ENCODE results near the gene ABCC1. TPM values are rescaled to one million over a fixed set of nuclear protein-coding genes. Genes with fewer than 3 reads are reported as not detected.
A peak's percentile ranks its signal among the peaks of the same experiment; 100 is the strongest.

ABCC1 gene
- total and polyA plus RNA-seq, 2 of the 8 experiments (the other 6 are each of a cell fraction or from before 2014, with no cell fraction given): 42.6 to 66.8 TPM

DNA sequence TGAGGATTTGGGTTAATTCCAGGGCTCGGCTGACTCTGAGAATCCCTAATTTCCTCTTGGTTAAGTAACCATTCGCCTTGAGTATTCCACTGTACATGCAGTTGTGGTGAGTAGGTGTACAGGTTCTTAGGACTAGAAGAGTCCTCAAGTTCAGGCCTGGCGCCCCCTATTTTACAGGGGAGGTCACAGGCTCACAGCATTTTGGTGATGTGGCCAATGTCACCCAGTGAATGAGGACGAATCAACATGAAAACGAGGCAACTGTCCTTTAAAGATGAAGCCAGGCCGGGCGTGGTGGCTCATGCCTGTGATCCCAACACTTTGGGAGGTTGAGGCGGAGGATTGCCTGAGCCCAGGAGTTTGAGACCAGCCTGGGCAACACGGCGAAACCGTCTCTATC, 218.5 kb downstream of the ABCC1 start:
- H2BK12ac ChIP-seq (ENCODE audit: low read depth, low read length): no peak overlapping the region
- no peak overlapping the region for H4K5ac ChIP-seq (ENCODE audit: insufficient read length, low read depth, low read length)
- no peak overlapping the region for H2AFZ ChIP-seq (ENCODE audit: low read length)
- peak overlapping the region; percentile 68; the same call in 1 of the 2 replicates for H4K8ac ChIP-seq (ENCODE audit: extremely low read depth, insufficient read depth, low read length)
- no peaks in the 10 kb centered on the region for H3K36me3 ChIP-seq (ENCODE audit: control insufficient read depth in 2 of 4, insufficient read depth in 4 of 4, low read length in 3 of 4)
- H2AK5ac ChIP-seq (ENCODE audit: low read depth, low read length): no peak overlapping the region
- H3K23me2 ChIP-seq (ENCODE audit: low read depth, low read length): peaks cover 9% of the 10 kb centered on the region; the same call in 1 of the 2 replicates
- FAIRE-seq (no peak), DNase-seq (ENCODE audit: low read depth in 1 of 2, low spot score in 2 of 2) (no peak)
- H3K4me1 ChIP-seq (replicated peaks in 1 of 4; ENCODE audit: control insufficient read depth in 3 of 4, insufficient read depth in 4 of 4, low read length in 3 of 4): no peaks in the 10 kb centered on the region
- H3K9me3 ChIP-seq (ENCODE audit: insufficient read depth in 2 of 2, low read depth in 1 of 2, low read length in 1 of 2): no peaks in the 10 kb centered on the region
- ChIA-PET CTCF (ENCODE audit: partially characterized antibody) (interaction anchor here (0.6 to 1.2 kb wide), 5 partner anchors 10 to 19 kb away, joined by 3 to 5 read pairs (median 4); no protein-coding TSS in a partner anchor), POLR2A (ENCODE audit: partially characterized antibody) (no interaction called here)
- no peak overlapping the region for H2BK20ac ChIP-seq (ENCODE audit: low read length)
- H3K23ac ChIP-seq (ENCODE audit: insufficient read length): no peak overlapping the region
- no peak overlapping the region for H3K4me3 ChIP-seq (ENCODE audit: extremely low read depth in 1 of 4, insufficient read depth in 2 of 4, low read depth in 3 of 4, low read length in 4 of 4)
- WGBS, 2 experiments (ENCODE audit: extremely low coverage in 1 of 2, insufficient coverage in 1 of 2, insufficient read length in 1 of 2, insufficient replicate concordance in 2 of 2, low coverage in 1 of 2, low lambda C conversion rate in 2 of 2, missing lambda C conversion rate in 1 of 2): 76% methylated on average over 11 of the region's 11 CpGs; no CpG with 5 or more reads in 1 of the 2 experiments
- H3K79me2 ChIP-seq (ENCODE audit: control insufficient read depth in 1 of 2, insufficient read depth in 2 of 2, low read length in 2 of 2): no peaks in the 10 kb centered on the region
- TF ChIP-seq, protein P1, sequence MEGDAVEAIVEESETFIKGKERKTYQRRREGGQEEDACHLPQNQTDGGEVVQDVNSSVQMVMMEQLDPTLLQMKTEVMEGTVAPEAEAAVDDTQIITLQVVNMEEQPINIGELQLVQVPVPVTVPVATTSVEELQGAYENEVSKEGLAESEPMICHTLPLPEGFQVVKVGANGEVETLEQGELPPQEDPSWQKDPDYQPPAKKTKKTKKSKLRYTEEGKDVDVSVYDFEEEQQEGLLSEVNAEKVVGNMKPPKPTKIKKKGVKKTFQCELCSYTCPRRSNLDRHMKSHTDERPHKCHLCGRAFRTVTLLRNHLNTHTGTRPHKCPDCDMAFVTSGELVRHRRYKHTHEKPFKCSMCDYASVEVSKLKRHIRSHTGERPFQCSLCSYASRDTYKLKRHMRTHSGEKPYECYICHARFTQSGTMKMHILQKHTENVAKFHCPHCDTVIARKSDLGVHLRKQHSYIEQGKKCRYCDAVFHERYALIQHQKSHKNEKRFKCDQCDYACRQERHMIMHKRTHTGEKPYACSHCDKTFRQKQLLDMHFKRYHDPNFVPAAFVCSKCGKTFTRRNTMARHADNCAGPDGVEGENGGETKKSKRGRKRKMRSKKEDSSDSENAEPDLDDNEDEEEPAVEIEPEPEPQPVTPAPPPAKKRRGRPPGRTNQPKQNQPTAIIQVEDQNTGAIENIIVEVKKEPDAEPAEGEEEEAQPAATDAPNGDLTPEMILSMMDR (IDR thresholded peaks at IDR 0.05; ENCODE audit: control extremely low read depth in 1 of 3, insufficient read depth in 1 of 3, low read depth in 1 of 3, low read length in 3 of 3): peak in 1 of 3 experiments; percentile 29; a peak in 1 of 4 replicates
- no peak for TF ChIP-seq CTBP2 (IDR thresholded peaks at IDR 0.05; ENCODE audit: borderline replicate concordance, insufficient read depth, insufficient read length, low read length)
- H3K79me1 ChIP-seq (ENCODE audit: low read depth, low read length): no peaks in the 10 kb centered on the region
- no peaks in the 10 kb centered on the region for H4K20me1 ChIP-seq (replicated peaks in 1 of 2; ENCODE audit: control insufficient read depth in 1 of 2, insufficient read depth in 2 of 2, low read length in 2 of 2)
- H3K4me2 ChIP-seq (ENCODE audit: insufficient read depth in 1 of 2, low read depth in 2 of 2, low read length in 2 of 2): no peak overlapping the region
- no peak overlapping the region for H3K4ac ChIP-seq (replicated peaks; ENCODE audit: insufficient read length, low read depth, low read length)
- H3K14ac ChIP-seq (ENCODE audit: insufficient read length): no peak overlapping the region
- H3K56ac ChIP-seq (replicated peaks; ENCODE audit: insufficient read length, low read depth, low read length): no peak overlapping the region
- no peaks in the 10 kb centered on the region for H3K27me3 ChIP-seq (replicated peaks in 1 of 4; ENCODE audit: control insufficient read depth in 3 of 4, extremely low read depth in 1 of 4, insufficient read depth in 3 of 4, low read length in 3 of 4)
- H2BK5ac ChIP-seq (ENCODE audit: low read depth, low read length): no peak overlapping the region
- no peak overlapping the region for H4K91ac ChIP-seq (replicated peaks; ENCODE audit: insufficient read length, low read length)
- no peak overlapping the region for H3K18ac ChIP-seq (ENCODE audit: extremely low read depth, low read length)
- H2BK15ac ChIP-seq (ENCODE audit: low read length): no peak overlapping the region
- H3K9ac ChIP-seq (replicated peaks in 1 of 4; ENCODE audit: extremely low read depth in 1 of 4, low read depth in 3 of 4, low read length in 3 of 4): no peak overlapping the region
- no peak overlapping the region for H2BK120ac ChIP-seq (replicated peaks; ENCODE audit: low read depth, low read length)
- no peak overlapping the region for H3K27ac ChIP-seq (ENCODE audit: low read depth, low read length)
